SK-N-SH treated with all-trans-retinoic acid at 6 μM for 48 hours (cell line): ENCODE data around the gene TMEM18.

ENCODE experiments used
- CREB5 ChIP-seq: fragments of 250-450 bp; sonication (Bioruptor Pico); IDR thresholded peaks from 2 replicates; pipeline ENCODE4 v1.5.1; 2020; ENCODE audit warnings: low read depth, mild to moderate bottlenecking, moderate library complexity
- PATZ1 ChIP-seq: fragments of 250-450 bp; sonication (Bioruptor Pico); IDR thresholded peaks from 2 replicates; pipeline ENCODE4 v1.8.0; 2020; ENCODE audit warnings: mild to moderate bottlenecking, moderate library complexity, borderline replicate concordance
- TSHZ2 ChIP-seq: fragments of 250-450 bp; sonication (Bioruptor Pico); IDR thresholded peaks from 2 replicates; pipeline ENCODE4 v1.5.0; 2020; ENCODE audit warnings: mild to moderate bottlenecking, moderate library complexity
- ZNF70 ChIP-seq: fragments of 450-650 bp; formaldehyde crosslinking; IDR thresholded peaks from 2 replicates; pipeline ENCODE4 v1.5.0; 2020; ENCODE audit warnings: mild to moderate bottlenecking, moderate library complexity

- TF ChIP-seq ZNF70 (no peak), TSHZ2 (no peak), CREB5 (CRISPR knock-in tag) (no peak), PATZ1 (no peak)
Measured at GRCh38 chr2:631741-632140, 45.5 kb downstream of the TMEM18 start.
